B cell (primary cell): ENCODE results near the gene LIN28B. TPM values are rescaled to one million over a fixed set of nuclear protein-coding genes. Genes with fewer than 3 reads are reported as not detected.

Source experiments
- ATAC-seq: fragments of 200-7000 bp; cut with Tn5 transposase; one replicate; pipeline ENCODE4 v1.10.0; 2021; ENCODE audit warnings: low read depth, mild to moderate bottlenecking, moderate number of reproducible peaks, moderate library complexity
- CTCF ChIA-PET: fragments of 350-600 bp; sonication (Branson Sonifier 250); formaldehyde crosslinking; loops from one replicate; lab custom pipeline; 2021; ENCODE audit warnings: antibody characterized with exemption, inconsistent platforms; lab: Charles Lee
- POLR2A ChIA-PET: fragments of 350-600 bp; sonication (Branson Sonifier 250); formaldehyde crosslinking; loops from one replicate; lab custom pipeline; 2021; ENCODE audit warnings: antibody characterized with exemption; lab: Charles Lee
- DNase-seq: peaks from one replicate; pipeline ENCODE4 v3.0.0; 2013
- H2AFZ ChIP-seq: 2 replicates; pipeline ENCODE4 v1.6.1; 2012; ENCODE audit warnings: mild to moderate bottlenecking, low read depth, low read length; ENCODE audit not compliant: insufficient read depth, poor library complexity, severe bottlenecking
- H3K27ac ChIP-seq, 2 donors: 1 replicate in 1 of 2; 2 replicates in 1 of 2; pipeline ENCODE4 v1.5.1; 2012 to 2013; ENCODE audit warnings: low read length in 2 of 2, mild to moderate bottlenecking in 2 of 2, moderate library complexity in 1 of 2
- H3K27me3 ChIP-seq, 4 experiments: fragments of 200-600 bp in 1 of 4; sonication (generic) in 1 of 4; replicated peaks in 1 of 4; 1 replicate in 2 of 4; 2 replicates in 2 of 4; pipeline versions ENCODE4 v1.6.1 to v1.7.0; 2013 to 2016; ENCODE audit warnings: low read length in 3 of 4, mild to moderate bottlenecking in 2 of 4, mixed read lengths in 1 of 4, moderate library complexity in 1 of 4; ENCODE audit not compliant: insufficient read depth in 4 of 4, control insufficient read depth in 3 of 4; ENCODE audit errors: control extremely low read depth in 1 of 4
- H3K36me3 ChIP-seq, 2 experiments: replicated peaks in 1 of 2; 1 replicate in 1 of 2; 2 replicates in 1 of 2; pipeline versions ENCODE4 v1.6.1 to v1.7.1; 2013; ENCODE audit warnings: low read length in 1 of 2; ENCODE audit not compliant: insufficient read depth in 2 of 2, control insufficient read depth in 1 of 2; ENCODE audit errors: control extremely low read depth in 1 of 2, extremely low read depth in 1 of 2
- H3K4me1 ChIP-seq, 2 donors: fragments of 200-600 bp in 1 of 2; sonication (generic) in 1 of 2; 1 replicate in 1 of 2; 2 replicates in 1 of 2; pipeline versions ENCODE4 v1.5.1 to v1.6.1; 2013 to 2017; ENCODE audit warnings: low read length in 2 of 2; ENCODE audit not compliant: control insufficient read depth in 2 of 2, insufficient read depth in 2 of 2
- H3K4me2 ChIP-seq: replicated peaks from 2 replicates; pipeline ENCODE3; 2012; ENCODE audit warnings: mild to moderate bottlenecking, low read depth, low read length; ENCODE audit not compliant: poor library complexity, severe bottlenecking
- H3K4me3 ChIP-seq, 5 experiments: fragments of 200-600 bp in 1 of 5; sonication (generic) in 1 of 5; 1 replicate in 3 of 5; 2 replicates in 2 of 5; pipeline versions ENCODE4 v1.5.1 to v1.7.0; 2011 to 2016; ENCODE audit warnings: low read length in 4 of 5, mild to moderate bottlenecking in 4 of 5, low read depth in 2 of 5, control low read depth in 1 of 5, moderate library complexity in 1 of 5; ENCODE audit not compliant: insufficient read depth in 1 of 5; ENCODE audit errors: control extremely low read depth in 1 of 5, extremely low read depth in 1 of 5
- H3K79me2 ChIP-seq: fragments of 200-600 bp; sonication (generic); one replicate; pipeline ENCODE4 v1.6.0; 2016; ENCODE audit warnings: low read length; ENCODE audit not compliant: control insufficient read depth, insufficient read depth
- H3K9ac ChIP-seq: fragments of 200-600 bp; sonication (generic); 2 replicates; pipeline ENCODE4 v1.6.1; 2017; ENCODE audit warnings: mild to moderate bottlenecking, low read length, moderate library complexity
- H3K9me3 ChIP-seq, 3 donors: one replicate each; pipeline versions ENCODE4 v1.6.1 to v1.7.1; 2013; ENCODE audit warnings: low read length in 2 of 3; ENCODE audit not compliant: control insufficient read depth in 2 of 3, insufficient read depth in 1 of 3; ENCODE audit errors: control extremely low read depth in 1 of 3
- H4K20me1 ChIP-seq: 2 replicates; pipeline ENCODE4 v1.6.0; 2012; ENCODE audit warnings: mild to moderate bottlenecking, low read length; ENCODE audit not compliant: insufficient read depth, control insufficient read depth, poor library complexity, severe bottlenecking
- H3K27ac Mint-ChIP-seq: one replicate; pipeline ENCODE4 v1.8.0; 2021; ENCODE audit warnings: mixed read lengths
- H3K27me3 Mint-ChIP-seq: one replicate; pipeline ENCODE4 v1.8.0; 2021; ENCODE audit warnings: mixed read lengths
- H3K4me1 Mint-ChIP-seq: one replicate; pipeline ENCODE4 v1.8.0; 2021; ENCODE audit warnings: mixed read lengths
- H3K4me3 Mint-ChIP-seq: one replicate; pipeline ENCODE4 v1.8.0; 2021; ENCODE audit warnings: mixed read lengths
- H3K9me3 Mint-ChIP-seq: one replicate; pipeline ENCODE4 v1.8.0; 2022; ENCODE audit warnings: mixed read lengths; ENCODE audit not compliant: insufficient read depth
- EZH2 ChIP-seq: IDR thresholded peaks from 2 replicates; pipeline ENCODE4 v1.6.1; 2012; ENCODE audit warnings: borderline replicate concordance, low read depth, mild to moderate bottlenecking, moderate library complexity, low read length; ENCODE audit not compliant: insufficient read depth, poor library complexity, severe bottlenecking
- WGBS: methylation state at CpG from one replicate; pipeline ENCODE4 v1.1.5; 2013; ENCODE audit warnings: missing lambda C conversion rate; ENCODE audit not compliant: insufficient coverage; 5-methylcytosine and 5-hydroxymethylcytosine counted together
- intact Hi-C: fragments of 100-400 bp; cut with micrococcal nuclease; formaldehyde crosslinking; loops from one replicate; pipeline ENCODE4 v1.10.0; 2022
- polyA plus RNA-seq: library from polyadenylated mRNA; depleted of rRNA; stranded (reverse); fragments of >200 nt; gene quantifications from 2 replicates; pipeline ENCODE4 v1.2.3, GENCODE V29; 2012
- total RNA-seq, 2 donors: library from RNA; stranded (reverse); fragments of 120-200 nt in 1 of 2; gene quantifications; 1 replicate in 1 of 2; 2 replicates in 1 of 2; pipeline versions ENCODE4 v1.2.3 to v1.2.4, GENCODE V29; 2013 to 2022
- TF ChIP-seq, protein P1 (sequence below): fragments of 200-600 bp; IDR thresholded peaks from one replicate; pipeline ENCODE4 v1.8.0; 2022; ENCODE audit warnings: antibody characterized with exemption, mild to moderate bottlenecking

The LIN28B gene
- total and polyA plus RNA-seq, 2 donors (not counting 1 experiment from before 2014, with no cell fraction given) = not detected

DNA sequence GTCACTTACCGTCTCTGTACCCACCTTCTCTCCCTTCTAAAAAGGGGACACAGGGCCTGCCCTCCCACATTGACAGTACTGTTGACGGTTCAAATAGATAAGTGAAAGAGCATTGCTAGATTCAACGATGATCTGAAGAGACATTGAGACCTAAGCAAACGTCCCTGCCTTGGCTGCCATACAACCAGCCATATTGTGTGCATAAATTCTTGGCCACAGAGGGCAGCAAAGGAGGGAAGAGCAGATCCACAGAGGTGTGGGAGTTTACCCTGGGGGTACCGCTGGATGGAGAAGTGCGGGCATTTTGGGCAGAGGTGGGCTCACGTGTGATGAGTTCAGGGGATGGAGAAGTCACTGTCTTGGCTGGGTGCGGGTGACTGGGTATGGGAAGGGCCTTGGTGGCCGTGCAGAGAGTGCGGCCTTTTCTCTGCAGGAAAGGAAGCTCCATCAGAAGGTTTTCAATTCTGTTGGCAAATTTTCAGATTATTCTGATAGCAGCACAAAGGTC lies 137.3 kb downstream of the LIN28B start:
- Histone ChIP-seq H3K36me3 (no peaks in the 10 kb centered on the region), H3K4me2 (no peak overlapping the region), H2AFZ (no peak overlapping the region), H3K27ac (no peak overlapping the region), H3K27me3 (no peaks in the 10 kb centered on the region), H3K79me2 (no peaks in the 10 kb centered on the region), H3K9ac (no peak overlapping the region), H3K9me3 (no peaks in the 10 kb centered on the region), H3K4me3 (no peak overlapping the region), H4K20me1 (no peaks in the 10 kb centered on the region), H3K4me1 (no peaks in the 10 kb centered on the region)
- no peaks in the 10 kb centered on the region for H3K27me3 Mint-ChIP-seq
- no peak overlapping the region for H3K4me3 Mint-ChIP-seq
- H3K9me3 Mint-ChIP-seq = no peaks in the 10 kb centered on the region
- no peak overlapping the region for H3K27ac Mint-ChIP-seq
- POLR2A ChIA-PET = no interaction called here
- 91% methylated on average over 10 of the region's 10 CpGs for WGBS
- intact Hi-C loops = no loop called here
- no peaks in the 10 kb centered on the region for H3K4me1 Mint-ChIP-seq
- DNase-seq (no peak), ATAC-seq (no peak)
- TF ChIP-seq, protein P1, sequence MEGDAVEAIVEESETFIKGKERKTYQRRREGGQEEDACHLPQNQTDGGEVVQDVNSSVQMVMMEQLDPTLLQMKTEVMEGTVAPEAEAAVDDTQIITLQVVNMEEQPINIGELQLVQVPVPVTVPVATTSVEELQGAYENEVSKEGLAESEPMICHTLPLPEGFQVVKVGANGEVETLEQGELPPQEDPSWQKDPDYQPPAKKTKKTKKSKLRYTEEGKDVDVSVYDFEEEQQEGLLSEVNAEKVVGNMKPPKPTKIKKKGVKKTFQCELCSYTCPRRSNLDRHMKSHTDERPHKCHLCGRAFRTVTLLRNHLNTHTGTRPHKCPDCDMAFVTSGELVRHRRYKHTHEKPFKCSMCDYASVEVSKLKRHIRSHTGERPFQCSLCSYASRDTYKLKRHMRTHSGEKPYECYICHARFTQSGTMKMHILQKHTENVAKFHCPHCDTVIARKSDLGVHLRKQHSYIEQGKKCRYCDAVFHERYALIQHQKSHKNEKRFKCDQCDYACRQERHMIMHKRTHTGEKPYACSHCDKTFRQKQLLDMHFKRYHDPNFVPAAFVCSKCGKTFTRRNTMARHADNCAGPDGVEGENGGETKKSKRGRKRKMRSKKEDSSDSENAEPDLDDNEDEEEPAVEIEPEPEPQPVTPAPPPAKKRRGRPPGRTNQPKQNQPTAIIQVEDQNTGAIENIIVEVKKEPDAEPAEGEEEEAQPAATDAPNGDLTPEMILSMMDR = no peak
- TF ChIP-seq EZH2 = no peak
- CTCF ChIA-PET = no interaction called here

DNA sequence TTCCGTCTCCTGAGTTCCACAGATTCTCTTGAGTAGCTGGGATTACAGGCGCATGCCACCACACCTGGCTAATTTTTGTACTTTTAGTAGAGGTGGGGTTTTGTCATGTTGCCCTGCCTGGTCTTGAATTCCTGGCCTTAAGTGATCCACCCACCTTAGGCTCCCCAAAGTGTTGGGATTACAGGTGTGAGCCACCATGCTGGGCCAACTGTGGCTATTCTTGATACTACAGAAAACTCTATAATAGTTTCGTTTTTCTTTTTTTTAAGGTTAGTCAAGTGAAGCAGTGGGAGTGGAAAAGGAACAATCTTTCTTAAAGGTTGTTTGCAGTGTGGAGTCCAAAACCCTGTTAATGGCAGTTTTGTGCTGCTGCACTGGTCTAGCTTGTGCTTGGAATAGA lies 138.2 kb downstream of the LIN28B start:
- Mint-ChIP-seq H3K27ac (no peak overlapping the region), H3K27me3 (no peaks in the 10 kb centered on the region), H3K4me3 (no peak overlapping the region), H3K9me3 (no peaks in the 10 kb centered on the region), H3K4me1 (no peaks in the 10 kb centered on the region)
- no peak overlapping the region for H3K4me3 ChIP-seq
- no peaks in the 10 kb centered on the region for H4K20me1 ChIP-seq
- H3K79me2 ChIP-seq = no peaks in the 10 kb centered on the region
- WGBS = no CpG with 5 or more reads among the region's 3 CpGs
- TF ChIP-seq, protein P1 = no peak
- TF ChIP-seq EZH2 = no peak
- ChIA-PET CTCF (no interaction called here), POLR2A (no interaction called here)
- no peaks in the 10 kb centered on the region for H3K27me3 ChIP-seq
- intact Hi-C loops = no loop called here
- H3K9ac ChIP-seq = no peak overlapping the region
- no peak overlapping the region for H3K4me2 ChIP-seq
- no peaks in the 10 kb centered on the region for H3K9me3 ChIP-seq
- DNase-seq (no peak), ATAC-seq (no peak)
- no peaks in the 10 kb centered on the region for H3K4me1 ChIP-seq
- no peak overlapping the region for H2AFZ ChIP-seq
- no peaks in the 10 kb centered on the region for H3K36me3 ChIP-seq
- H3K27ac ChIP-seq = no peak overlapping the region
